ENCODE data around the gene HBZ. TPM values are rescaled to one million over a fixed set of nuclear protein-coding genes. Genes with fewer than 3 reads are reported as not detected.
"Not testable (repeated sequence)": the region's sequence is repeated elsewhere in the genome, so short reads cannot be mapped to it uniquely, and the experiment has no call there.

Gene HBZ
- total RNA-seq, 1 donor from 2014 or later: 1.0 TPM

DNA sequence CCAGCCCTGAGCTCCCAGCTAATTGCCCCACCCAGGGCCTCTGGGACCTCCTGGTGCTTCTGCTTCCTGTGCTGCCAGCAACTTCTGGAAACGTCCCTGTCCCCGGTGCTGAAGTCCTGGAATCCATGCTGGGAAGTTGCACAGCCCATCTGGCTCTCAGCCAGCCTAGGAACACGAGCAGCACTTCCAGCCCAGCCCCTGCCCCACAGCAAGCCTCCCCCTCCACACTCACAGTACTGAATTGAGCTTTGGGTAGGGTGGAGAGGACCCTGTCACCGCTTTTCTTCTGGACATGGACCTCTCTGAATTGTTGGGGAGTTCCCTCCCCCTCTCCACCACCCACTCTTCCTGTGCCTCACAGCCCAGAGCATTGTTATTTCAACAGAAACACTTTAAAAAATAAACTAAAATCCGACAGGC is 17.7 kb downstream of the HBZ start:
- H3K36me3 ChIP-seq (ENCODE audit: control insufficient read depth in 3 of 3, insufficient read depth in 3 of 3, low read length in 3 of 3); H3K4me3 ChIP-seq (ENCODE audit: low read length in 3 of 3); H3K9ac ChIP-seq (ENCODE audit: low read depth in 1 of 3, low read length in 3 of 3); H3K9me3 ChIP-seq (ENCODE audit: control insufficient read depth in 3 of 3, low read length in 3 of 3); H3K27ac ChIP-seq (ENCODE audit: low read depth, low read length): not testable (repeated sequence)
- Histone ChIP-seq H3K27me3 (ENCODE audit: control insufficient read depth in 3 of 3, insufficient read depth in 3 of 3, low read length in 3 of 3) (peaks cover 61 to 74% (median 61%) of the 10 kb centered on the region in 3 donors), H3K4me1 (ENCODE audit: control insufficient read depth in 3 of 3, insufficient read depth in 3 of 3, low read length in 3 of 3) (peaks cover 14 to 21% (median 20%) of the 10 kb centered on the region in 3 donors)

DNA sequence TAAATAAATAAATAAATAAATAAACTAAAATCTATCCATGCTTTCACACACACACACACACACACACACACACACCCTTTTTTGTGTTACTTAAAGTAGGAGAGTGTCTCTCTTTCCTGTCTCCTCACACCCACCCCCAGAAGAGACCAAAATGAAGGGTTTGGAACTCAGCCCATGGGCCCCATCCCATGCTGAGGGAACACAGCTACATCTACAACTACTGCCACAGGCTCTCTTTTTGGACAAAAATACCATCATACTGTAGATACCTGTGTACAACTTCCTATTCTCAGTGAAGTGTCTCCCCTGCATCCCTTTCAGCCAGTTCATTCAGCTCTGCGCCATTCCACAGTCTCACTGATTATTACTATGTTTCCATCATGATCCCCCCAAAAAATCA is 18.3 kb downstream of the HBZ start:
- Histone ChIP-seq H3K36me3 (ENCODE audit: control insufficient read depth in 3 of 3, insufficient read depth in 3 of 3, low read length in 3 of 3) (no peaks in the 10 kb centered on the region), H3K27me3 (ENCODE audit: control insufficient read depth in 3 of 3, insufficient read depth in 3 of 3, low read length in 3 of 3) (peaks cover 59 to 74% (median 60%) of the 10 kb centered on the region in 3 donors), H3K27ac (ENCODE audit: low read depth, low read length) (no peak overlapping the region), H3K9ac (ENCODE audit: low read depth in 1 of 3, low read length in 3 of 3) (no peak overlapping the region), H3K4me1 (ENCODE audit: control insufficient read depth in 3 of 3, insufficient read depth in 3 of 3, low read length in 3 of 3) (peaks cover 9 to 14% (median 14%) of the 10 kb centered on the region in 3 donors), H3K4me3 (ENCODE audit: low read length in 3 of 3) (no peak overlapping the region), H3K9me3 (ENCODE audit: control insufficient read depth in 3 of 3, low read length in 3 of 3) (no peaks in the 10 kb centered on the region)

DNA sequence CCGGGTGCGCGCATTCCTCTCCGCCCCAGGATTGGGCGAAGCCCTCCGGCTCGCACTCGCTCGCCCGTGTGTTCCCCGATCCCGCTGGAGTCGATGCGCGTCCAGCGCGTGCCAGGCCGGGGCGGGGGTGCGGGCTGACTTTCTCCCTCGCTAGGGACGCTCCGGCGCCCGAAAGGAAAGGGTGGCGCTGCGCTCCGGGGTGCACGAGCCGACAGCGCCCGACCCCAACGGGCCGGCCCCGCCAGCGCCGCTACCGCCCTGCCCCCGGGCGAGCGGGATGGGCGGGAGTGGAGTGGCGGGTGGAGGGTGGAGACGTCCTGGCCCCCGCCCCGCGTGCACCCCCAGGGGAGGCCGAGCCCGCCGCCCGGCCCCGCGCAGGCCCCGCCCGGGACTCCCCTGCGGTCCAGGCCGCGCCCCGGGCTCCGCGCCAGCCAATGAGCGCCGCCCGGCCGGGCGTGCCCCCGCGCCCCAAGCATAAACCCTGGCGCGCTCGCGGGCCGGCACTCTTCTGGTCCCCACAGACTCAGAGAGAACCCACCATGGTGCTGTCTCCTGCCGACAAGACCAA is 20.0 kb downstream of the HBZ start, which contains the start of gene HBA2:
Gene HBA2 (plus strand): TSS at position 503 of the 568 bp plus-strand sequence. CDS start 37 bp downstream, at position 540.
- peaks cover 45 to 62% (median 49%) of the 10 kb centered on the region in 3 donors for H3K27me3 ChIP-seq (ENCODE audit: control insufficient read depth in 3 of 3, insufficient read depth in 3 of 3, low read length in 3 of 3)
- H3K4me3 ChIP-seq (ENCODE audit: low read length in 3 of 3); H3K36me3 ChIP-seq (ENCODE audit: control insufficient read depth in 3 of 3, insufficient read depth in 3 of 3, low read length in 3 of 3); H3K4me1 ChIP-seq (ENCODE audit: control insufficient read depth in 3 of 3, insufficient read depth in 3 of 3, low read length in 3 of 3); H3K27ac ChIP-seq (ENCODE audit: low read depth, low read length); H3K9me3 ChIP-seq (ENCODE audit: control insufficient read depth in 3 of 3, low read length in 3 of 3); H3K9ac ChIP-seq (ENCODE audit: low read depth in 1 of 3, low read length in 3 of 3): not testable (repeated sequence)

GRCh38 chr16:173211-173854 is 20.9 kb downstream of the HBZ start:
- H3K9ac ChIP-seq (ENCODE audit: low read depth in 1 of 3, low read length in 3 of 3); H3K36me3 ChIP-seq (ENCODE audit: control insufficient read depth in 3 of 3, insufficient read depth in 3 of 3, low read length in 3 of 3); H3K9me3 ChIP-seq (ENCODE audit: control insufficient read depth in 3 of 3, low read length in 3 of 3); H3K4me3 ChIP-seq (ENCODE audit: low read length in 3 of 3); H3K27ac ChIP-seq (ENCODE audit: low read depth, low read length); H3K4me1 ChIP-seq (ENCODE audit: control insufficient read depth in 3 of 3, insufficient read depth in 3 of 3, low read length in 3 of 3): not testable (repeated sequence)
- peaks cover 45 to 62% (median 49%) of the 10 kb centered on the region in 3 donors for H3K27me3 ChIP-seq (ENCODE audit: control insufficient read depth in 3 of 3, insufficient read depth in 3 of 3, low read length in 3 of 3)

DNA sequence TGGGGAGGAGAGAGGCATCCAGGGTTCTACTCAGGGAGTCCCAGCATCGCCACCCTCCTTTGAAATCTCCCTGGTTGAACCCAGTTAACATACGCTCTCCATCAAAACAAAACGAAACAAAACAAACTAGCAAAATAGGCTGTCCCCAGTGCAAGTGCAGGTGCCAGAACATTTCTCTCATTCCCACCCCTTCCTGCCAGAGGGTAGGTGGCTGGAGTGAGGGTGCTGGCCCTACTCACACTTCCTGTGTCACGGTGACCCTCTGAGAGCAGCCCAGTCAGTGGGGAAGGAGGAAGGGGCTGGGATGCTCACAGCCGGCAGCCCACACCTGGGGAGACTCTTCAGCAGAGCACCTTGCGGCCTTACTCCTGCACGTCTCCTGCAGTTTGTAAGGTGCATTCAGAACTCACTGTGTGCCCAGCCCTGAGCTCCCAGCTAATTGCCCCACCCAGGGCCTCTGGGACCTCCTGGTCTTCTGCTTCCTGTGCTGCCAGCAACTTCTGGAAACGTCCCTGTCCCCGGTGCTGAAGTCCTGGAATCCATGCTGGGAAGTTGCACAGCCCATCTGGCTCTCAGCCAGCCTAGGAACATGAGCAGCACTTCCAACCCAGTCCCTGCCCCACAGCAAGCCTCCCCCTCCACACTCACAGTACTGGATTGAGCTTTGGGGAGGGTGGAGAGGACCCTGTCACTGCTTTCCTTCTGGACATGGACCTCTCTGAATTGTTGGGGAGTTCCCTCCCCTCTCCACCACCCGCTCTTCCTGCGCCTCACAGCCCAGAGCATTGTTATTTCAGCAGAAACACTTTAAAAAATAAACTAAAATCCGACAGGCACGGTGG is 21.7 kb downstream of the HBZ start:
- H3K9ac ChIP-seq (ENCODE audit: low read depth in 1 of 3, low read length in 3 of 3); H3K9me3 ChIP-seq (ENCODE audit: control insufficient read depth in 3 of 3, low read length in 3 of 3); H3K4me3 ChIP-seq (ENCODE audit: low read length in 3 of 3); H3K36me3 ChIP-seq (ENCODE audit: control insufficient read depth in 3 of 3, insufficient read depth in 3 of 3, low read length in 3 of 3); H3K27ac ChIP-seq (ENCODE audit: low read depth, low read length); H3K4me1 ChIP-seq (ENCODE audit: control insufficient read depth in 3 of 3, insufficient read depth in 3 of 3, low read length in 3 of 3): not testable (repeated sequence)
- H3K27me3 ChIP-seq (ENCODE audit: control insufficient read depth in 3 of 3, insufficient read depth in 3 of 3, low read length in 3 of 3): peaks cover 44 to 60% (median 47%) of the 10 kb centered on the region in 3 donors

DNA sequence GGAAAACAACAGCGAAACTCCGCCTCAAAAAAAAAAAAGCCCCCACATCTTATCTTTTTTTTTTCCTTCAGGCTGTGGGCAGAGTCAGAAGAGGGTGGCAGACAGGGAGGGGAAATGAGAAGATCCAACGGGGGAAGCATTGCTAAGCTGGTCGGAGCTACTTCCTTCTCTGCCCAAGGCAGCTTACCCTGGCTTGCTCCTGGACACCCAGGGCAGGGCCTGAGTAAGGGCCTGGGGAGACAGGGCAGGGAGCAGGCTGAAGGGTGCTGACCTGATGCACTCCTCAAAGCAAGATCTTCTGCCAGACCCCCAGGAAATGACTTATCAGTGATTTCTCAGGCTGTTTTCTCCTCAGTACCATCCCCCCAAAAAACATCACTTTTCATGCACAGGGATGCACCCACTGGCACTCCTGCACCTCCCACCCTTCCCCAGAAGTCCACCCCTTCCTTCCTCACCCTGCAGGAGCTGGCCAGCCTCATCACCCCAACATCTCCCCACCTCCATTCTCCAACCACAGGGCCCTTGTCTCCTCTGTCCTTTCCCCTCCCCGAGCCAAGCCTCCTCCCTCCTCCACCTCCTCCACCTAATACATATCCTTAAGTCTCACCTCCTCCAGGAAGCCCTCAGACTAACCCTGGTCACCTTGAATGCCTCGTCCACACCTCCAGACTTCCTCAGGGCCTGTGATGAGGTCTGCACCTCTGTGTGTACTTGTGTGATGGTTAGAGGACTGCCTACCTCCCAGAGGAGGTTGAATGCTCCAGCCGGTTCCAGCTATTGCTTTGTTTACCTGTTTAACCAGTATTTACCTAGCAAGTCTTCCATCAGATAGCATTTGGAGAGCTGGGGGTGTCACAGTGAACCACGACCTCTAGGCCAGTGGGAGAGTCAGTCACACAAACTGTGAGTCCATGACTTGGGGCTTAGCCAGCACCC is 22.8 kb downstream of the HBZ start:
- H3K9me3 ChIP-seq (ENCODE audit: control insufficient read depth in 3 of 3, low read length in 3 of 3): no peaks in the 10 kb centered on the region
- H3K9ac ChIP-seq (ENCODE audit: low read depth in 1 of 3, low read length in 3 of 3): no peak overlapping the region
- H3K27ac ChIP-seq (ENCODE audit: low read depth, low read length): no peak overlapping the region
- no peaks in the 10 kb centered on the region for H3K4me1 ChIP-seq (ENCODE audit: control insufficient read depth in 3 of 3, insufficient read depth in 3 of 3, low read length in 3 of 3)
- H3K4me3 ChIP-seq (ENCODE audit: low read length in 3 of 3): no peak overlapping the region
- peaks cover 44 to 64% (median 53%) of the 10 kb centered on the region in 3 donors for H3K27me3 ChIP-seq (ENCODE audit: control insufficient read depth in 3 of 3, insufficient read depth in 3 of 3, low read length in 3 of 3)
- H3K36me3 ChIP-seq (ENCODE audit: control insufficient read depth in 3 of 3, insufficient read depth in 3 of 3, low read length in 3 of 3): no peaks in the 10 kb centered on the region

- H3K9ac ChIP-seq (ENCODE audit: low read depth in 1 of 3, low read length in 3 of 3); H3K36me3 ChIP-seq (ENCODE audit: control insufficient read depth in 3 of 3, insufficient read depth in 3 of 3, low read length in 3 of 3); H3K4me3 ChIP-seq (ENCODE audit: low read length in 3 of 3); H3K27ac ChIP-seq (ENCODE audit: low read depth, low read length); H3K9me3 ChIP-seq (ENCODE audit: control insufficient read depth in 3 of 3, low read length in 3 of 3); H3K4me1 ChIP-seq (ENCODE audit: control insufficient read depth in 3 of 3, insufficient read depth in 3 of 3, low read length in 3 of 3): not testable (repeated sequence)
- H3K27me3 ChIP-seq (ENCODE audit: control insufficient read depth in 3 of 3, insufficient read depth in 3 of 3, low read length in 3 of 3): peaks cover 41 to 59% (median 53%) of the 10 kb centered on the region in 3 donors
These were observed 23.6 kb downstream of the HBZ start for GRCh38 chr16:176006-176405.

DNA sequence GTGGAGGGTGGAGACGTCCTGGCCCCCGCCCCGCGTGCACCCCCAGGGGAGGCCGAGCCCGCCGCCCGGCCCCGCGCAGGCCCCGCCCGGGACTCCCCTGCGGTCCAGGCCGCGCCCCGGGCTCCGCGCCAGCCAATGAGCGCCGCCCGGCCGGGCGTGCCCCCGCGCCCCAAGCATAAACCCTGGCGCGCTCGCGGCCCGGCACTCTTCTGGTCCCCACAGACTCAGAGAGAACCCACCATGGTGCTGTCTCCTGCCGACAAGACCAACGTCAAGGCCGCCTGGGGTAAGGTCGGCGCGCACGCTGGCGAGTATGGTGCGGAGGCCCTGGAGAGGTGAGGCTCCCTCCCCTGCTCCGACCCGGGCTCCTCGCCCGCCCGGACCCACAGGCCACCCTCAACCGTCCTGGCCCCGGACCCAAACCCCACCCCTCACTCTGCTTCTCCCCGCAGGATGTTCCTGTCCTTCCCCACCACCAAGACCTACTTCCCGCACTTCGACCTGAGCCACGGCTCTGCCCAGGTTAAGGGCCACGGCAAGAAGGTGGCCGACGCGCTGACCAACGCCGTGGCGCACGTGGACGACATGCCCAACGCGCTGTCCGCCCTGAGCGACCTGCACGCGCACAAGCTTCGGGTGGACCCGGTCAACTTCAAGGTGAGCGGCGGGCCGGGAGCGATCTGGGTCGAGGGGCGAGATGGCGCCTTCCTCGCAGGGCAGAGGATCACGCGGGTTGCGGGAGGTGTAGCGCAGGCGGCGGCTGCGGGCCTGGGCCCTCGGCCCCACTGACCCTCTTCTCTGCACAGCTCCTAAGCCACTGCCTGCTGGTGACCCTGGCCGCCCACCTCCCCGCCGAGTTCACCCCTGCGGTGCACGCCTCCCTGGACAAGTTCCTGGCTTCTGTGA is 24.3 kb downstream of the HBZ start, which contains the start of gene HBA1:
Gene HBA1 (plus strand): TSS at position 204 of the 906 bp plus-strand sequence. CDS start 37 bp downstream, at position 241.
- H3K36me3 ChIP-seq (ENCODE audit: control insufficient read depth in 3 of 3, insufficient read depth in 3 of 3, low read length in 3 of 3); H3K9ac ChIP-seq (ENCODE audit: low read depth in 1 of 3, low read length in 3 of 3); H3K9me3 ChIP-seq (ENCODE audit: control insufficient read depth in 3 of 3, low read length in 3 of 3); H3K4me3 ChIP-seq (ENCODE audit: low read length in 3 of 3); H3K27ac ChIP-seq (ENCODE audit: low read depth, low read length): not testable (repeated sequence)
- Histone ChIP-seq H3K4me1 (ENCODE audit: control insufficient read depth in 3 of 3, insufficient read depth in 3 of 3, low read length in 3 of 3) (peaks cover 8 to 11% (median 9%) of the 10 kb centered on the region in 3 donors), H3K27me3 (ENCODE audit: control insufficient read depth in 3 of 3, insufficient read depth in 3 of 3, low read length in 3 of 3) (peaks cover 44 to 53% (median 51%) of the 10 kb centered on the region in 3 donors)

Data from skeletal muscle tissue (tissue), 4 donors.